Measurements from ENCODE around the gene TMEM156. TPM values are rescaled to one million over a fixed set of nuclear protein-coding genes. Genes with fewer than 3 reads are reported as not detected.
"Not testable (repeated sequence)": the region's sequence is repeated elsewhere in the genome, so short reads cannot be mapped to it uniquely, and the experiment has no call there.

TMEM156 gene
- polyA plus RNA-seq, 3 donors = 0.25 to 0.28 TPM; not detected in 1

GRCh38 chr4:38946919-38947318, 85.3 kb downstream of the TMEM156 start:
- WGBS, 3 donors = 77 to 89% (median 85%) methylated on average over 3 of the region's 3 CpGs
- no peak overlapping the region for H3K27ac ChIP-seq (ENCODE audit: low read depth, low read length)

DNA sequence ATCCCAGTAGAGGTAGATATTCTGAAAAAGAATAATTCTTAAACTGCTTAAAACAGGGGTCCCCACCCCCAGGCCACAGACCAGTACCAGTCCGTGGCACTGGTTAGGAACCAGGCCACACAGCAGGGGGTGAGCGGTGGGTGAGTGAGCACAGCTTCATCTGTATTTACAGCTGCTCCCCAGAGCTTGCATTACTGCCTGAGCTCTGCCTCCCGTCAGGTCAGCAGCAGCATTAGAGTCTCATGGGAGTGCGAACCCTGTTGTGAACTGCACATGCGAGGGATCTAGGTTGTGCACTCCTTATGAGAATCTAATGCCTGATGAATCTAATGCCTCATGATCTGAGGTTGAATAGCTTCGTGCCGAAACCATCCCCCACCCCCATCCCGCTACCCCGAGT, 87.8 kb downstream of the TMEM156 start:
- 90 to 97% (median 93%) methylated on average over 9 of the region's 9 CpGs for WGBS, 3 donors
- H3K27ac ChIP-seq (ENCODE audit: low read depth, low read length) = no peak overlapping the region

DNA sequence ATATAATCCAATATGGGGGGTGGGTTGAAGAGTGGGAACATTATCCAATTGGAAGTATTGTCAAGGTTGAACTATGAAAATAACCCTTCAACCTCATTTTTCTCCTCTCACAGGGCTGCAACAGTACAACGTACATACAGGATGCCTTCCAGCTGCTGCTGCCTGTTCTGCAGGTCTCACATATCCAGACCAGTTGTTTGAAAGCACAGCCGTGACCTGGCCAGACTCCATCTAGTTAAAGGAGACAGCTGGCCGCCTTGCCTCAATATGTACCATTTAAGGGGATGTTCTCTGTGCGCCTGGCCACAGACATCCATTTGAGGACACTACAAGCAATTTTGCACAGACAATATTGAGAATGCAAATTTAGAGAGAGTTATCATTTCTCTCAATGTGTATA, 88.9 kb downstream of the TMEM156 start:
- 78 to 84% (median 82%) methylated on average over 4 of the region's 4 CpGs for WGBS, 3 donors
- H3K27ac ChIP-seq (ENCODE audit: low read depth, low read length) = no peak overlapping the region

DNA sequence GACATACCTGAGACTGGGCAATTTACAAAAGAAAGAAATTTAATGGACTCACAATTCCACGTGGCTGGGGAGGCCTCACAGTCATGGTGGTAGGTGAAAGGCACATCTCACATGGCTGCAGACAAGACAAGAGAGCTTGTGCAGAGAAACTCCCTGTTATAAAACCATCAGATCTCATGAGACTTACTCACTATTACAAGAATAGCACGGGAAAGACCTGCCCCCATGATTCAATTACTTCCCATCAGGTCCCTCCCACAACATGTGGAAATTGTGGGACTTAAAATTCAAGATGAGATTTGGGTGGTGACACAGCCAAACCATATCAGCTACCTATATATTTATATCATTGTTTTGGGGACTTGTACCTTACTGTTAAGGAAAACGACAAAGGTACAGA, 90.3 kb downstream of the TMEM156 start:
- WGBS, 3 donors = 73 to 78% (median 75%) methylated on average over 3 of the region's 3 CpGs
- not testable (repeated sequence) for H3K27ac ChIP-seq (ENCODE audit: low read depth, low read length)

DNA sequence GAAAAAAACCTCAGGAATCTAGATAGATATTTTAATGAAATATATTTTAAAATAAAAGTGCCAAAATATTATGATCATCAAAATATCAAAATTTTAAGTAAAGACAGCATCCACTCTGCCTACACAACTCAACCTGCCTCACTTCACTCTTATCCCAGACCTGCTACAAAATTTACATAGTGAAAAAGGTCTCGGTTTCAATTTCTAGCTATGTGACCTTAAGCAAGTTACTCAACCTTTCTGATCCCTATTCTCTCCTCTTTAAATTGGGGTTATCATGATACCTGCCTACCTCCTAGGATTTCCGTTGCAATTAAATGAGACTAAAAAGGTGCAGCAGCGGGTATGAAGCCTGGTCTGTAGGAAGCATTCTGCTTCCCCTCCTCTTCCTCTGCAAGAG, 91.7 kb downstream of the TMEM156 start:
- H3K27ac ChIP-seq (ENCODE audit: low read depth, low read length) = no peak overlapping the region
- WGBS, 3 donors = 90 to 94% (median 92%) methylated on average over 3 of the region's 3 CpGs

DNA sequence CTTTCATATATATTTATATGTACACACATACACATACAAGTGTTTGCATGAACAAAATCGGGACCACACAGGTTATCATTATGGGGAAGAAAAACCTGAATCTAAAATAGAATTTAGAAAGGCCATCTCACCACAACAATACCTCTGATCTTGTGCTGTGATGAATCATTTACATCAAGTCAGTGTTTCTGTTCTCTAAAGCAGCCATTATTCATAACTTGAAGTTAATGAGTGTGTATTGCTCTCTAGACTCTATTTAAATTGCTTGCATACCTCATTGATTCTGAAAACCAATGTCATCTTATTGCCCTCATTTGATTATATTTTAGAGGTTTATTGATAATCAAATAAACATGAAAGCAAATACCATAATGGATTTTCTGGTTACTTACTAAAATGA, 93.0 kb downstream of the TMEM156 start:
- no peak overlapping the region for H3K27ac ChIP-seq (ENCODE audit: low read depth, low read length)
- WGBS, 3 donors = 83 to 94% (median 91%) methylated on average over 1 of the region's 1 CpG

GRCh38 chr4:38935391-38936073, 96.7 kb downstream of the TMEM156 start:
- 78 to 98% (median 86%) methylated on average over 5 of the region's 5 CpGs for WGBS, 3 donors
- H3K27ac ChIP-seq (ENCODE audit: low read depth, low read length) = no peak overlapping the region

- H3K27ac ChIP-seq (ENCODE audit: low read depth, low read length) = no peak overlapping the region
- 78 to 89% (median 86%) methylated on average over 5 of the region's 5 CpGs for WGBS, 3 donors
Observed at GRCh38 chr4:38931125-38931524, 101.1 kb downstream of the TMEM156 start.

GRCh38 chr4:38930707-38931106, 101.5 kb downstream of the TMEM156 start:
- no peak overlapping the region for H3K27ac ChIP-seq (ENCODE audit: low read depth, low read length)
- 81 to 91% (median 83%) methylated on average over 6 of the region's 6 CpGs for WGBS, 3 donors

- 55 to 69% (median 55%) methylated on average over 1 of the region's 1 CpG for WGBS, 3 donors
Observed at GRCh38 chr4:38930204-38930603, 102.0 kb downstream of the TMEM156 start.

DNA sequence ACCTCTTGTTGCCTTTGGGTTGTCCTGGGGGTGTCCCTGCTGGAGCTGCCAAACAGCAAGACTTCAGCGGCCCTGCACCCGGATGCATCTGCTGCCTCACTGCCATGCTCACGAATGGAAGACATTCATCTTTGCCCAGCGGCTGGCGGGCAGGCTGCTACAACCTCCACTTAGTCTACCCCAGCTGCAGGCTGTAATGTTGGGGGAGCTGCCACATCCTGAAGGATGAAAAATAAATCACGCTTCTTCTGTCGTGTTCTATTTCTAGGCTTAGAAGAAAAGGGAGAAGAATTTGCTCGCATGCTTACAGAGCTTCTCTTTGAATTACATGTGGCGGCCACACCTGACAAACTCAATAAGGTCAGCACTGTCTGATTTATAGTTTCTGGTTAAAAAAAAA, 103.2 kb downstream of the TMEM156 start:
- WGBS, 3 donors = 80 to 88% (median 87%) methylated on average over 9 of the region's 9 CpGs
- H3K27ac ChIP-seq (ENCODE audit: low read depth, low read length) = no peak overlapping the region

More at GRCh38 chr4:38930204-38930603, 102.0 kb downstream of the TMEM156 start:
- no peak overlapping the region for H3K27ac ChIP-seq (ENCODE audit: low read depth, low read length)

DNA sequence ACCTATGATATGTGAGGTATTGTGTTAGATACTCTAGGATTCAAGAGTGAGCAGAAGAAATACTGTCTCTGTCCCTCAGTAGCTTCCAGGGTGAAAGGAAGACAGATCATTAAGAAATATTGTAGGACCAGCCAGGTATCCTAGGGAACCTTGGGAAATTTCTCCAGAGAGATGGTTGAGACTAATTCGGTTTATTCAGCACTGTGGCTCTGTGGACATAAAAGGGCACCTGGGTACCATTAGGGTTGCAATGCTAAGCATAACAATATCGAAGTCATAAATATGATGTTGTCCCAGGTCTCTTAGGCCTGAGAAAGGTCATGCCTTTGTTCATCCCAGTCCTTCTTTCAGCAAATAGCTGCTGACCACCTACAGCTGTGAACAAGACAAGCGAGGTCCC, 103.6 kb downstream of the TMEM156 start:
- 91 to 95% (median 95%) methylated on average over 3 of the region's 3 CpGs for WGBS, 3 donors
- H3K27ac ChIP-seq (ENCODE audit: low read depth, low read length) = no peak overlapping the region

DNA sequence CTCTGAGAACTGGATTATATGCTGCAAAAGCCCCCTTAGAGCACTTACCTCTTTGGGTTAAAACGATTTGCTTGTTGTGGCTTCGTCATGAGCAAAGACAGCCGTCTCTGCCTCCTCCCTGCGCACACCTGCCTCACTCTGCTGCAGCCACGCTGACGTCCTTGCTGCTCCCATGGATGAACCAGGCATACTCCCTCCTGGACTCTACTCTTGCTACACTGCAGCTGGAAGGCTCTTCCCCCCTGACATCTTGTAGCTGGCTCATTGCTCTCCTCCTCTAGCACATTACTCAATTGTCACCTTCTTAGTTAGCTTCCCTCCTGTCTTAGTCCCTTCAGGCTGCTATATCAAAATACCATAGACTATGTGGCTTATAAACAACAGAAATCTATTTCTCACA, 105.3 kb downstream of the TMEM156 start:
- 67 to 84% (median 82%) methylated on average over 6 of the region's 6 CpGs for WGBS, 3 donors
- no peak overlapping the region for H3K27ac ChIP-seq (ENCODE audit: low read depth, low read length)

DNA sequence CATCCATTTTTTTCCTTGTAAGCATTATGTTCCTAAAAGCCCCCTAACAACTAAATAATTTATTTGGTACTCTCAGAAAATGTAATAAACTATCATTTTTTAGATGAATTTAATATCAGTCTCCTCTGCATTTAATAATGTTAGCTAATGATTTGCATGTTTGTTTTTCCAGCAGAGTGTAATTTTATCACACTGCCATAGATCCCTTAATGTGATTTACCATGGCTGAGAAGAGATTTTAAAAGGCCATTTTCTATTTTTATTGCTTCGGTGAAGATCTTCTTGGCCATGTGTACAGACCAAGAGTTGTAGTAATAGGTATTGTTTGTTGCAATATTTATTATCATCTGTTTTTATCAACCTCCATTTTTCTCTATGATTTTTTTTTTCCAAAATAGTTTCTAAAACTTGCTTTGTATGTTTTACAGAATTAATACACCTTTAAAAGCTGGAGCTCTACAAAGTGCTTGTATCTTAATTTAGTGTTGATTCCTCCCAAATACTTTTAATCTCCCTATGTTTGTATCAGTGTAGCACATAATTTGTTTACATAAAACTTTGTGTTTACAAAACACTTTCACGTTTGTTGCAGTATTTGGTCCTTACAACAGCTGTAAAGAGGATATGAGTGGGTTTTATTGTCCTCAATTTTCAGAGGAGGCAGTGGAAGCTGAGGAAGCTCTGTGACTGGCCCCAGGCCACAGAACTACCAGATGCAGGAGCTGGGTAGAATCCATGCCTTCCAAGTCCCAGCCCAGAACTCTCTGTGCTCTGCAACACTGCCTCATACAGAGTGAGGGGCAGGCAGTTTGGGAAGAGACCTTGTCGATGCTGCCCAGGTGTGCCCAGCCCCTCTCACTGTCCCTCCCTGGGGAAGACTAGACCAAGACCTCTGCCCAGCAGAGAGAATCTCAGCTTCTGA, 106.5 kb downstream of the TMEM156 start:
- H3K27ac ChIP-seq (ENCODE audit: low read depth, low read length) = no peak overlapping the region

GRCh38 chr4:38924353-38924752, 107.9 kb downstream of the TMEM156 start:
- WGBS, 3 donors = 73 to 88% (median 86%) methylated on average over 5 of the region's 5 CpGs
- H3K27ac ChIP-seq (ENCODE audit: low read depth, low read length) = no peak overlapping the region

More for the DNA sequence above, 106.5 kb downstream of the TMEM156 start:
- 56 to 76% (median 68%) methylated on average over 3 of the region's 3 CpGs for WGBS, 3 donors

DNA sequence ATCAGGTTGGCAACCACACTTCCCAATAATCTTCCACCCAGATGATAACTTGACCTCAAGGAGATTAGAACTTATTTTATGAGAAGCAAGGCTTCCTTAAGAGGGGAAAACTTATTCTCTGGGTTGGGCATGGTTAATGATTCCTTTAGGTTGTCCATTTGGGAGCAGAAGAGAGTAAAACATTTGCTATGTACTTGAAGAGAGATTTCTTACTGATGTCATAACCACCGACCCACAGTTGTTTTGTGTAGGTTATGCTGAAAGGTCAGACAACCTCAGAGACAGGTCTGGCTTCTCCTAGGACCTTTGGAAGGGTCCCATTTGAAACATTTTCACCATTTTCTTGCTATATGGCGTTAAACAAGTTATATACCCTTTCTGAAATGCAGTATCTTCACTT, 108.5 kb downstream of the TMEM156 start:
- 53 to 86% (median 81%) methylated on average over 2 of the region's 2 CpGs for WGBS, 3 donors
- H3K27ac ChIP-seq (ENCODE audit: low read depth, low read length) = no peak overlapping the region

GRCh38 chr4:38921151-38921550, 111.1 kb downstream of the TMEM156 start:
- 71 to 92% (median 77%) methylated on average over 3 of the region's 3 CpGs for WGBS, 3 donors
- H3K27ac ChIP-seq (ENCODE audit: low read depth, low read length) = no peak overlapping the region

- no peak overlapping the region for H3K27ac ChIP-seq (ENCODE audit: low read depth, low read length)
- WGBS, 3 donors = 55 to 82% (median 58%) methylated on average over 6 of the region's 6 CpGs
Observed at GRCh38 chr4:38920677-38921076, 111.5 kb downstream of the TMEM156 start.

DNA sequence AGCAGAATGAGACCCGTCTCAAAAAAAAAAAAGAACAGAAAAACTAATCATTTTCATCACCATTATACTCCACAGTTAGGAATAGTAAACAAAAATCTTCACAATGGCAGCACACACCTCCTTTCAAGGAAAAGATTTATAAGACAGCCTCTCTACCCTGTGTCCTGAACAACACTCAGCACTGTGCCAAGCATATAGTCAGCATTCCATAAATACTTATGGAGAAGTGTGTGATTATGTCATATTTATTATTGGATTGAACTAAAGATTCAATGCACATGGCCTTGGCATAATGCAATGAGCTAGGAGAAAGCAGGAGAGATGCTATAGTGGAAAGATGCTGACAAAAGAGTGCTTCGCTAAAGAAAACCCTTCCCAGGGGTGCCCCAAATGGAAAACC, 112.0 kb downstream of the TMEM156 start:
- no peak overlapping the region for H3K27ac ChIP-seq (ENCODE audit: low read depth, low read length)
- 88 to 95% (median 95%) methylated on average over 2 of the region's 2 CpGs for WGBS, 3 donors

Data from adipose tissue (tissue), 3 donors.